IMR-90 (cell line): ENCODE results near the gene FBXO17. TPM values are rescaled to one million over a fixed set of nuclear protein-coding genes. Genes with fewer than 3 reads are reported as not detected.

Experiments used
- ATAC-seq: fragments of 200-7000 bp; cut with Tn5 transposase; 2 replicates; pipeline ENCODE4 v1.9.1; 2020; ENCODE audit warnings: low read depth, mild to moderate bottlenecking, moderate library complexity
- BruUV-seq: library from RNA; stranded (reverse); fragments of 400-500 nt; replicated peaks from 2 replicates; lab custom pipeline; 2021; lab: Mats Ljungman, UMichigan
- CTCF ChIA-PET: fragments of 300-600 bp; formaldehyde crosslinking; extraction: SDS; loops from one replicate; lab custom pipeline; 2021; ENCODE audit warnings: antibody characterized with exemption; lab: Yijun Ruan, JAX
- POLR2A ChIA-PET: fragments of 300-600 bp; sonication (Branson Sonifier 250); formaldehyde crosslinking; loops from one replicate; lab custom pipeline; 2022; ENCODE audit warnings: antibody characterized with exemption; ENCODE audit not compliant: unreplicated experiment; lab: Charles Lee
- DNase-seq: peaks from one replicate; pipeline ENCODE4 v3.0.0; 2013
- H2AFZ ChIP-seq: replicated peaks from 2 replicates; pipeline ENCODE3; 2013; ENCODE audit warnings: low read length, mild to moderate bottlenecking; ENCODE audit not compliant: poor library complexity
- H2AK5ac ChIP-seq: 2 replicates; pipeline ENCODE4 v1.6.1; 2013; ENCODE audit warnings: low read depth, low read length, inconsistent platforms
- H2AK9ac ChIP-seq: replicated peaks from 2 replicates; pipeline ENCODE3; 2013; ENCODE audit warnings: mild to moderate bottlenecking, low read depth, low read length, moderate library complexity; ENCODE audit not compliant: poor library complexity
- H2BK120ac ChIP-seq: 2 replicates; pipeline ENCODE4 v1.6.1; 2013; ENCODE audit warnings: low read depth, low read length, inconsistent platforms
- H2BK15ac ChIP-seq: 3 replicates; pipeline ENCODE4 v1.6.1; 2013; ENCODE audit warnings: low read depth, low read length, inconsistent platforms
- H2BK20ac ChIP-seq: 2 replicates; pipeline ENCODE4 v1.6.1; 2013; ENCODE audit warnings: low read depth, mild to moderate bottlenecking, inconsistent platforms, low read length, moderate library complexity
- H2BK5ac ChIP-seq: 2 replicates; pipeline ENCODE4 v1.6.1; 2013; ENCODE audit warnings: mild to moderate bottlenecking, low read depth, low read length, inconsistent platforms; ENCODE audit not compliant: poor library complexity, severe bottlenecking
- H3K14ac ChIP-seq: replicated peaks from 2 replicates; pipeline ENCODE4 v1.6.1; 2013; ENCODE audit warnings: low read depth, low read length, inconsistent platforms
- H3K18ac ChIP-seq: 2 replicates; pipeline ENCODE4 v1.6.1; 2013; ENCODE audit warnings: low read depth, low read length, control low read depth
- H3K23ac ChIP-seq: 2 replicates; pipeline ENCODE4 v1.6.1; 2013; ENCODE audit warnings: low read depth, low read length, inconsistent platforms
- H3K27ac ChIP-seq: 2 replicates; pipeline ENCODE4 v1.5.1; 2013; ENCODE audit warnings: mild to moderate bottlenecking, control low read depth, low read length; ENCODE audit not compliant: insufficient read depth
- H3K27me3 ChIP-seq: 2 replicates; pipeline ENCODE4 v1.6.1; 2013; ENCODE audit warnings: low read length; ENCODE audit not compliant: control insufficient read depth, insufficient read depth
- H3K36me3 ChIP-seq: 2 replicates; pipeline ENCODE4 v1.6.1; 2013; ENCODE audit warnings: low read length, mixed read lengths; ENCODE audit not compliant: control insufficient read depth, insufficient read depth
- H3K4ac ChIP-seq: 2 replicates; pipeline ENCODE4 v1.6.1; 2013; ENCODE audit warnings: low read depth, low read length, inconsistent platforms
- H3K4me1 ChIP-seq: 2 replicates; pipeline ENCODE4 v1.6.1; 2013; ENCODE audit warnings: low read length, mixed read lengths; ENCODE audit not compliant: control insufficient read depth, insufficient read depth
- H3K4me2 ChIP-seq: 2 replicates; pipeline ENCODE4 v1.6.1; 2013; ENCODE audit warnings: low read depth, mild to moderate bottlenecking, control low read depth, low read length, moderate library complexity
- H3K4me3 ChIP-seq: 2 replicates; pipeline ENCODE4 v1.5.1; 2013; ENCODE audit warnings: low read depth, mild to moderate bottlenecking, control low read depth, low read length, moderate library complexity; ENCODE audit not compliant: insufficient read depth
- H3K56ac ChIP-seq: 2 replicates; pipeline ENCODE4 v1.6.1; 2013; ENCODE audit warnings: low read length, inconsistent platforms; ENCODE audit not compliant: insufficient read depth; ENCODE audit errors: extremely low read depth
- H3K79me1 ChIP-seq, 2 experiments: 2 replicates each; pipeline ENCODE4 v1.6.1; 2013; ENCODE audit warnings: low read length in 2 of 2, inconsistent platforms in 1 of 2, low read depth in 1 of 2
- H3K9ac ChIP-seq: 2 replicates; pipeline ENCODE4 v1.6.1; 2013; ENCODE audit warnings: low read depth, low read length, control low read depth
- H3K9me1 ChIP-seq: 2 replicates; pipeline ENCODE4 v1.6.1; 2013; ENCODE audit warnings: low read length, inconsistent platforms; ENCODE audit not compliant: insufficient read depth
- H3K9me3 ChIP-seq: 2 replicates; pipeline ENCODE4 v1.6.1; 2013; ENCODE audit warnings: low read length; ENCODE audit not compliant: control insufficient read depth, insufficient read depth
- H4K20me1 ChIP-seq: 2 replicates; pipeline ENCODE4 v1.6.1; 2013; ENCODE audit warnings: low read length, inconsistent platforms; ENCODE audit not compliant: insufficient read depth
- H4K5ac ChIP-seq: 2 replicates; pipeline ENCODE4 v1.6.1; 2013; ENCODE audit warnings: mild to moderate bottlenecking, low read depth, low read length, control low read depth
- H4K8ac ChIP-seq, 2 experiments: 2 replicates each; pipeline ENCODE4 v1.6.1; 2013; ENCODE audit warnings: low read depth in 2 of 2, low read length in 2 of 2, control low read depth in 1 of 2, inconsistent platforms in 1 of 2
- H4K91ac ChIP-seq: 2 replicates; pipeline ENCODE4 v1.6.1; 2013; ENCODE audit warnings: low read depth, low read length, inconsistent platforms; ENCODE audit not compliant: insufficient read depth
- BHLHE40 ChIP-seq: fragments of 150-350 bp; IDR thresholded peaks from 2 replicates; pipeline ENCODE4 v1.6.1; 2016; ENCODE audit warnings: mild to moderate bottlenecking, low read depth, low read length
- CEBPB ChIP-seq: IDR thresholded peaks from 2 replicates; pipeline ENCODE4 v1.6.1; 2012; ENCODE audit warnings: low read depth, low read length, improper control_type of control experiment
- CHD1 ChIP-seq: IDR thresholded peaks from 2 replicates; pipeline ENCODE4 v1.6.1; 2012; ENCODE audit warnings: low read depth, low read length, improper control_type of control experiment
- ELK1 ChIP-seq: fragments of 150-350 bp; IDR thresholded peaks from 2 replicates; pipeline ENCODE4 v1.6.1; 2016; ENCODE audit warnings: low read depth, mild to moderate bottlenecking, low read length, moderate library complexity, borderline replicate concordance
- FOS ChIP-seq: fragments of 150-350 bp; IDR thresholded peaks from 2 replicates; pipeline ENCODE4 v1.6.1; 2016; ENCODE audit warnings: low read depth, low read length
- MAFK ChIP-seq: IDR thresholded peaks from 2 replicates; pipeline ENCODE4 v1.6.1; 2012; ENCODE audit warnings: low read depth, low read length, improper control_type of control experiment
- MAZ ChIP-seq: IDR thresholded peaks from 2 replicates; pipeline ENCODE4 v1.6.1; 2012; ENCODE audit warnings: low read depth, mild to moderate bottlenecking, low read length, improper control_type of control experiment, moderate library complexity, borderline replicate concordance
- NFE2L2 ChIP-seq: fragments of 150-350 bp; IDR thresholded peaks from 2 replicates; pipeline ENCODE4 v1.6.1; 2016; ENCODE audit warnings: low read depth, mild to moderate bottlenecking, low read length
- POLR2A ChIP-seq: IDR thresholded peaks from 2 replicates; pipeline ENCODE4 v1.6.1; 2012; ENCODE audit warnings: mild to moderate bottlenecking, low read depth, low read length
- RAD21 ChIP-seq: IDR thresholded peaks from 2 replicates; pipeline ENCODE4 v1.6.1; 2012; ENCODE audit warnings: low read length, improper control_type of control experiment
- RCOR1 ChIP-seq: IDR thresholded peaks from 2 replicates; pipeline ENCODE4 v1.6.1; 2012; ENCODE audit warnings: mild to moderate bottlenecking, low read length, improper control_type of control experiment; ENCODE audit not compliant: insufficient replicate concordance
- RFX5 ChIP-seq: IDR thresholded peaks from 2 replicates; pipeline ENCODE4 v1.8.0; 2012; ENCODE audit warnings: low read depth, mild to moderate bottlenecking, low read length, moderate library complexity
- SMC3 ChIP-seq: fragments of 150-350 bp; IDR thresholded peaks from 2 replicates; pipeline ENCODE4 v1.6.1; 2016; ENCODE audit warnings: low read depth, mild to moderate bottlenecking, antibody characterized with exemption, low read length, moderate library complexity
- WGBS, 2 experiments: methylation state at CpG; one replicate each; pipeline versions ENCODE4 v1.1.5 to v1.1.7; 2013; ENCODE audit warnings: missing lambda C conversion rate in 2 of 2; ENCODE audit not compliant: insufficient read length in 1 of 2; ENCODE audit errors: extremely low coverage in 2 of 2; 5-methylcytosine and 5-hydroxymethylcytosine counted together
- dilution Hi-C: fragments of 300-500 bp; cut with HindIII; formaldehyde crosslinking; loops from one replicate; pipeline ENCODE4 v1.14.3; 2018; ENCODE audit warnings: low sequenced_read_pairs; ENCODE audit not compliant: unreplicated experiment
- in situ Hi-C: fragments of 300-500 bp; cut with MboI; formaldehyde crosslinking; loops from 3 replicates; pipeline ENCODE4 v1.14.3; 2019; ENCODE audit warnings: low sequenced_read_pairs, inconsistent platforms, mixed read lengths
- intact Hi-C: fragments of 100-400 bp; cut with micrococcal nuclease; formaldehyde crosslinking; loops from 2 replicates; pipeline ENCODE4 v1.10.0; 2022
- polyA plus RNA-seq, 3 experiments: library from polyadenylated mRNA; depleted of rRNA; stranded (reverse); fragments of >200 nt; gene quantifications; 2 replicates each; pipeline ENCODE4 v1.2.3, GENCODE V29; 2012; ENCODE audit warnings: low replicate concordance in 1 of 3
- total RNA-seq: library from RNA; depleted of rRNA; stranded (reverse); fragments of >200 nt; gene quantifications from 2 replicates; pipeline ENCODE4 v1.2.3, GENCODE V29; 2012

Gene FBXO17
- total and polyA plus RNA-seq, 2 of the 4 experiments (the other 2 are of a cell fraction): 10.8 to 20.7 TPM

- ATAC-seq: peak; percentile 70
- Histone ChIP-seq H3K56ac (no peak overlapping the region), H3K9me3 (peaks cover 5% of the 10 kb centered on the region), H2BK5ac (no peak overlapping the region), H3K23ac (no peak overlapping the region), H3K27ac (no peak overlapping the region), H3K4me1 (peaks cover 7% of the 10 kb centered on the region; the same call in 1 of the 2 replicates), H3K4me2 (no peak overlapping the region; the same call in 1 of the 2 replicates), H3K14ac (no peak overlapping the region), H3K79me1 (no peaks in the 10 kb centered on the region), H2AK9ac (peak overlapping the region; percentile 63), H2BK120ac (no peak overlapping the region), H2AFZ (peak overlapping the region; percentile 47), H4K91ac (no peak overlapping the region), H2BK15ac (no peak overlapping the region), H4K8ac (no peak overlapping the region), H2AK5ac (no peak overlapping the region), H3K36me3 (no peaks in the 10 kb centered on the region), H3K18ac (no peak overlapping the region), H3K4me3 (no peak overlapping the region), H3K9me1 (no peaks in the 10 kb centered on the region; the same call in 1 of the 2 replicates), H3K27me3 (peaks cover 2% of the 10 kb centered on the region; the same call in 1 of the 2 replicates), H3K4ac (no peak overlapping the region), H4K5ac (no peak overlapping the region), H3K9ac (no peak overlapping the region), H4K20me1 (no peaks in the 10 kb centered on the region; the same call in 1 of the 2 replicates), H2BK20ac (no peak overlapping the region)
- WGBS, 2 experiments: no CpG with 5 or more reads among the region's 12 CpGs
- dilution Hi-C loops (no loop called here), in situ Hi-C loops (no loop called here), intact Hi-C loops (no loop called here)
- DNase-seq: no peak
- CTCF ChIA-PET: interaction anchor here (1.7 kb wide), 1 partner anchor 27 kb away, joined by 4 read pairs; no protein-coding TSS in a partner anchor
- BruUV-seq: no TSS peak
- POLR2A ChIA-PET: no interaction called here
- TF ChIP-seq NFE2L2 (no peak), POLR2A (no peak), RFX5 (no peak), RAD21 (no peak), CEBPB (no peak), MAFK (no peak), ELK1 (no peak), FOS (no peak), BHLHE40 (no peak), SMC3 (no peak), CHD1 (no peak), MAZ (no peak), RCOR1 (no peak)
Observed at GRCh38 chr19:38989066-38989605, 13.6 kb upstream of the FBXO17 start.
